ENCODE measurements around the gene DRAP1. TPM values are rescaled to one million over a fixed set of nuclear protein-coding genes. Genes with fewer than 3 reads are reported as not detected.

Gene DRAP1, protein sequence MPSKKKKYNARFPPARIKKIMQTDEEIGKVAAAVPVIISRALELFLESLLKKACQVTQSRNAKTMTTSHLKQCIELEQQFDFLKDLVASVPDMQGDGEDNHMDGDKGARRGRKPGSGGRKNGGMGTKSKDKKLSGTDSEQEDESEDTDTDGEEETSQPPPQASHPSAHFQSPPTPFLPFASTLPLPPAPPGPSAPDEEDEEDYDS
- 158 to 325 TPM (median 225 TPM) in 5 replicates for total RNA-seq (2022; extraction: Qiagen RNA extraction; ENCODE audit: low read depth)

DNA sequence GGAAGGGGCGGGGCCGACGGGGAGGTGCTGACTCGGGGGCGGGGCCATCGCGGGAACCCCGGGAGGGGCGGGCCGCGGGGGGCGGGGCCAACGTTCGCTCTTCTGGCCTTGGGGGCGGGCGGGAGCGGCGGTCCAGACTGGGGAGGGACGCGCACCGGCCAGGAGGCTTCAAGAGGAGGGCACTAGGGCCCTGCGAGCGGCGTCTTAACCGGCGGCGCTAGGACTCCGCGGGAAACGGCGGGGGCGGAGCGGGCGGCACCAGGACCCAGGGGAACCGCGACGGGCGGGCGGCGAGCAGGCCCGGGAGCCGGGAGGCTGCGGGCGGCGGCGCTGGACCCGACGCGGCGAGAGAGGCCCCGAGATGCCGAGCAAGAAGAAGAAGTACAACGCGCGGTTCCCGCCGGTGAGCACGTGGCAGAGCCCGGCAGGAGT is at the start of gene DRAP1:
Gene DRAP1, plus strand, starts transcription at position 286 of the 432 bp plus-strand sequence. Its CDS starts 76 bp downstream, at position 362.

DNA sequence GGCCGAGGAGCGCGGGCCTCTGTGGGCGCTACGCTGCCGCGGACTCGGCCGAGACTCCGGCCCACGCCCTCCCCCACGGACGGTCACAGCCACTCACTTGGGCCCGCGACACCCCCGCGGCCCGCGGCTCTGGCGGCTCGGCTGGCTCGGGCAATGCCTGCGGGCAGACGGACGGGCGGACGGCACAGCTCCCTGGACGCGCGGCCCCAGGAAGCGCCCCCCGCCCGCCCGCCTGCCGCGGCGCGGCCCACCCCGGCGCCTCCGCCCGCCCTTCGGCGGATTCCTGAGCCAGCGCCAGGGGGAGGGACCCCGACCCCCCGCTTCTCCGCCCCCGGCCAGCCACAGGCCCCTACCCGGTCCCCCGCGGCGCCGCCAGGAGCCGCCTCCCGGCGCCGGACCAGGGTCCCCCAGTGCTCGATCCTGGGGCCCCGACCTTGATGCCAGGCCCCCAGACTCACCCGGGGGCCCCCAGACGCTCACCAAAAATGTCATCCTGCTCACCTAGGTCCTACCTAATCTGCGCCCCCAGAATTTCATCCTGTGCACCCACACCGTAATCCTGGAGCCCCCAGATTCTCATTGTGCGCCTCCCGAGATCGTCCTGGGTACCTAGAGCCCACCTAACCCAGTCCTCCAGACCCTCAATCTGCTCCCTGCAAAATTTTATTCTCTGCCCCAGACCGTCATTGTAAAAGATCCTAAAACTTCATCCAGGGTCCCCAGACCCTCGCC is 46.5 kb upstream of the DRAP1 start, which contains the start of gene EFEMP2:
Gene EFEMP2, minus strand, starts transcription at position 215 of the 732 bp plus-strand sequence. CDS start 446 bp downstream, outside the sequence.

DNA sequence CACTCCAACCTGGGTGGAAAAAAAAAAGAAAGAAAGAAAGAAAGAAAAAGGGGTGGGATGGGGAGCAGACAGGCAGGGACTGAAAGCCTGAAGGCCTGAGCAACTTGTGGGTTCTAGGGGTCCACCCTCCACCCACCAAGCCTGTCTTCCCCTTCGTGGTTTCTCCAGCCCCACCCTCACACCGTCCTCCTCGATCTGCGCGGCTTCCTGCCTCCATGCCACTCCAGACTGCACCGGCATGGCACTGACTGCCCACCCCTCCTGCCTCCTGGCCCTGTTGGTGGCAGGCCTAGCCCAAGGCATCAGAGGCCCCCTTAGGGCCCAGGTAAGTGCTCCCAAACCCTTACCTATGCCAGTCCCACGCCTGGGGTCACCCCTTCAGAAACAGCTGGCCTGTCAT is 39.6 kb upstream of the DRAP1 start, which contains the start of gene CTSW:
Gene CTSW, plus strand, starts transcription at position 221 of the 400 bp plus-strand sequence. Its CDS starts 18 bp downstream, at position 239.

DNA sequence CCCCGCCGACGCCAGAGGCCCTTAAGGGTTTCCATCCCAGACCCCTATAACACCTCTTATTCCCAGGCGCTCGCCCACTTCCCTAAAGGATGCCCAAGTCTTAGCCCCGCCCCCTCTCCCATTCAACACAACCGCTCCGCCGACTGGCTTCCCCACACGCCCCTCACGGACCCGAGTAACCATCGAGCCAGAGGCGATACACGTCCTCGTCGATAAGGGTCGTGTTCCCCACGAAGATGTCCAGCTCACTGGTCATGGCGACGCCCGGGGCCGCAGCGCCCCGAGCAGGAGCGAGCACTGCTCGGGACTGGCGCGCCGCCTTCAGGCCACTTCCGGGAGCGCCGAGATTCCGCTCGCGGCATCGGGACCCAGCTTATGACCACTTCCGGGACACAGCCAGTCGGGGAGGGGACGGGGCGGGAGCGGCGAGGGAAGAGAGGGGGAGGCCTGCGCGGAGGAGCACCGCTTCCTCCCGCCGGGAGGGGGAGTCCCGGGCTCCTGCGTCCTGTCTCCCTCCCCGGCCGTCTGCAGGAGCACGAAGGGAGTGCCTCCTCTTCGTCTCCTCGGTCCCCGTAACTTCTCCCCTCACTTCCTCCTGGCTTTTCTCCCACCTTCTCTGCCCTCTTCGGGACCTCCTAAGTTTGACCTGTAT is 30.9 kb upstream of the DRAP1 start, which contains the start of gene FIBP:
Gene FIBP, minus strand, starts transcription at position 309 of the 652 bp plus-strand sequence. Its CDS starts 53 bp downstream, at position 256.

DNA sequence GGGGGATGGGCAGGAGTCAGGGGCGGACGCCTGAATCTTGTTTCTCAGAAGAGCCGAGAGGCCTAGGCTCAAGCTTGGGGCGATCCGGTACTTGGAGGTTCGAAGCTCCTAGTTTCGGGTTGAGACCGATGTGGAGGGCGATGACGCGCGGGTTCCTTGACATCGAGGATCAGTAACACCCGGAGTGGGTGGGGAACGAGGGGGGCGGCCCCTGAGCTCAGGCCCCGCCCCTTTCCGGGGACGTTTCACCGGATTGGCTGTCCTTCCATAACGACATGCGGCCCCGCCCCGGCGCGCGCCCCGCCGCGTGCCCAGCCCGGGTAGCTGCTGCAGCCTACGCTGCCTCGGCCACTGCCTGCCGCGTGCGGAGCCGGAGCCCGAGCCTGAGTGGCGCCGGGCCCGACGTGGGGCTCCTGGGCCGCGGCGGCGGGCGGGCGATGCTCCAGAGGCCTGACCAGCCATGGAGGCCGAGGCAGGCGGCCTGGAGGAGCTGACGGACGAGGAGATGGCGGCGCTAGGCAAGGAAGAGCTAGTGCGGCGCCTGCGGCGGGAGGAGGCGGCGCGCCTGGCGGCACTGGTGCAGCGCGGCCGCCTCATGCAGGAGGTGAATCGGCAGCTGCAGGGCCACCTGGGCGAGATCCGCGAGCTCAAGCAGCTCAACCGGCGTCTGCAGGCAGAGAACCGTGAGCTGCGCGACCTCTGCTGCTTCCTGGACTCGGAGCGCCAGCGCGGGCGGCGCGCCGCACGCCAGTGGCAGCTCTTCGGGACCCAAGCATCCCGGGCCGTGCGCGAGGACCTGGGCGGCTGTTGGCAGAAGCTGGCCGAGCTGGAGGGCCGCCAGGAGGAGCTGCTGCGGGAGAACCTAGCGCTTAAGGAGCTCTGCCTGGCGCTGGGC is 28.7 kb upstream of the DRAP1 start, which contains the start of gene CCDC85B:
Gene CCDC85B, plus strand, starts transcription at position 350 of the 895 bp plus-strand sequence. Its CDS starts 111 bp downstream, at position 461.

DNA sequence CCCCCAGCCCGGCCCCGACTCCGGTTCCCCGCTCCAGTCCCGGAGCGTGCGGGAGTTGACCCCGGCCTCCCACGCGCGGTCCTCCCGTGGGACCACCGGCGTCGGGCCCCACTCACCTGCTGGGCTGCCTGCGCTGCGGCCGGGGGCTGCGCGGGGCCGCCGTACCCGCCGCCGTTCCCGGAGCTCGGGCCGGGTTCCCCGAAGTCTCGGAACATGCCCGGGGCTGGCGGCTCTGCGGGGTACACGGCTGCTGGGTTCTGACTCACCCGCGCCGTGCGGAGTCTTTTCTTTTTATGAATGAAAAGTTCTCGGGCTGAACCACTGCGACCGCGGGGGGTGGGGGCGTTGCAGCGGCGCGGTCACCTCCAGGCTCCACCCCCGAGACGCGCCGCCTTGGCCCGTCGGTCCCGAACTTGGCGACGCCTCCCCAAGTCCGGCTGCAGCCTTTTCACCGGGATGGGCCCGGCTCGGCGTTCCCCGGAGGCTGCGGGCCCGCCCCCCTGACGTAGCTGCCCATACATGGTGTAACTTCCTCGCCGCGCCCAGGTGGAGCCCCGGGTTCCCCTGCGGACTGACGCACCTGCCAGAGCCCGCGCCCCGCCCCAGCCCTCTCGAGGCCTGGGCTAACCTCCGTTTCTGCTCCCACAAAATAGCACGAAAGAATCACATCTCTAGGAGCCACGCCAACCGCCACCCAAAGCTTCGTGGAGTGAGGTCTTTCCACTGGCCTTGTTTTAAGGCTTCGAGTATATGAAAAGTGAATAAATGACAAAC is 18.9 kb upstream of the DRAP1 start, which contains the start of gene FOSL1:
Gene FOSL1, minus strand, starts transcription at position 264 of the 774 bp plus-strand sequence. Its CDS starts 49 bp downstream, at position 215.

DNA sequence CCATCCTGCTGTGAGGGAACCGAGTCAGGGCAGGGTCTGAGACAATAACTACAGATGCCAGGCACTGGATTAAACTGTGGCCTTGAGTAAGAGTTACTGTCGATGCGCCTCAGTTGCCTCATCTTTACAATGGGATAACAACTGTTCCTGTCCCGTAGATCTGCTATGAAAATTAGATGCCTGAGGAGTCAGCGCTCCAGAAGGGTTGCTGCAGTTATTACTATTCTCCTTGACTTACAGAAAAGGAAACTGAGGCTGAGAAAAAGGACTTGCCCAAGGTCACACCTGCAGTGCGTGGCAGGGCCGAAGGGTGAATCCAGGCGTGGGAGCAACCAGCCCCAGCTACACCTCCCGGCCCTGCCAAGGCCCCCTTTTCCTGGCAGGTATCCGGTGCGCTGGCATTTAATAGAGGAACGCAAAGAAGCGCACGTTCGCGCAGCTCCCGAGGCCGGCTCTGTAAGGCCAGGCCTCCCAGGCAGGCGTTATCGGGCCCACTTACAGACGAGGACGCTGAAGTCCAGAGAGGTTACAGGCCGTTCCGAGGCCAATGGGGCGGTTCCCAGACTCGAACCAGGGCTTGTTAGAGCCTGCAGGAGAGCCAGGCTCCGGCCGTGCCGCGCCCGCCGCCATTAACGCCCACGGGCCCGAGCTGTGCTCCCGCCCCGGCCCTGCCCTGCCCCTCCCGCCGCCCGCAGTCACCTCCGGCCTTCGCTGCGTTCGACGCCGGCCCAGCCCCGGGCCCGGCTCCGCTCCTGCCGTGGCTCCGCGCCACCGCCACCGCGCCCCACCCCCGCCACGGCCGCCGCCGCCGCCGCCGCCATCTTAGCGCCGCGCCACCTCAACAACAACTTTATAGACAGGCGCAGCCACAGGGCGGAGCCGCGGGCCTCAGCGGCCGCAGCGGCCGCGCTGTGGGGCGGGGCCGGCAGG is 750 bp upstream of the DRAP1 start, which contains the start of gene C11orf68:
Gene C11orf68, minus strand, starts transcription at position 852 of the 930 bp plus-strand sequence. Its CDS starts 31 bp downstream, at position 821.

DNA sequence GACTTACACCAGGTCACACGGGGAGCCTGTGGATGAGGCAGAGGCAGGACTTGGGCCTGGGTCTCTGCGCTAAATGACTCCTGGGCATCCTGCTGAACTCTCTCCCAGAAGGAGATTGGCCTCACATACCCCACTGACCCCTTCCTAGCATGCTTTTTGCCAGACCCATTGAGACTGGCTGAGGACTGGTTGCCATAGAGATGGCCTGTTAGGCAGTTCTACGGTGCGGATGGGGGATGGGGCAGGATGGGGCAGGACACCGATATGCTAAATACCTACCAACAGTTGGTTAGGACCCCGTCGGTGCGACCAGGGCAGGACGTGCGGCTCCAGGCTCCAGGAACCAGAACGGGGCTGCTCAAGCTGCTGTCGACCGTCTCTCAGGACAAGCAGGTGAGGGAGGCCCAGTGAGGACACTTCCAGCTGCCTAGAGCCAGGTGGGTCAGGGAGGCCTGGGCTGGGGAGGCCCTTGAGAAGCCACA is 26.2 kb downstream of the DRAP1 start, which contains the start of gene TSGA10IP:
Gene TSGA10IP, plus strand, starts transcription at position 51 of the 482 bp plus-strand sequence. Its CDS starts 196 bp downstream, at position 247.

DNA sequence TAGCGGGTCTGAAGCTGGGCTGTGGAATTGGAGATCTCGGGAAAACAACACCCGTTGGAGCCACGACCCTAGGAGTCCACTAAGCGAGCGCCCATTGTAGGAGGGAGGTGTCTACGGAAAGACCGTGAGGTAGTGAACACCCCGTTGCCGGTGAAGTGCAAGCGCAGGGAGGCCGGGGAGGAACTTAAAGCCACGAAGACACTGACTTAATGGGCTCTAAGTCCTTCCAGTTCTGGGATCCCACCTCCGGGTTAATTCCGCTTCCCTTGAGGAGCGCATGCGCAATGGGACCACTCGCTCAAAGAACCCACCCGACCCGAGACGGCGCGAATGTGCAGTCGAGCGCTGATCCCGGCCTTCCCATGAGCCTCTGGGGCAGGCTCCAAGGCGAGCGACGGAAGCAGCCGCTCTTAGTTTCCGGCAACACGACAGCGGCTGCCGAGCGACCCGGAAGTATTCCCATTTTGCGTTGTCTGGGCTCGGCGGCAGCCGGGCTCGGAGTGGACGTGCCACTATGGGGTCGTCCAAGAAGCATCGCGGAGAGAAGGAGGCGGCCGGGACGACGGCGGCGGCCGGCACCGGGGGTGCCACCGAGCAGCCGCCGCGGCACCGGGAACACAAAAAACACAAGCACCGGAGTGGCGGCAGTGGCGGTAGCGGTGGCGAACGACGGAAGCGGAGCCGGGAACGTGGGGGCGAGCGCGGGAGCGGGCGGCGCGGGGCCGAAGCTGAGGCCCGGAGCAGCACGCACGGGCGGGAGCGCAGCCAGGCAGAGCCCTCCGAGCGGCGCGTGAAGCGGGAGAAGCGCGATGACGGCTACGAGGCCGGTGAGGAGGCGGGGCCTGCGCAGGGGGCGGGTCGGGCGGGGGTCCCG is 42.3 kb downstream of the DRAP1 start, which contains the start of gene SART1:
Gene SART1, plus strand, starts transcription at position 468 of the 874 bp plus-strand sequence. Its CDS starts 47 bp downstream, at position 515.

Other genes starting within 250 kb of the DRAP1 start
- 35.6 to 53.4 TPM (median 50.5 TPM) in 5 replicates for gene KAT5, start 207.2 kb upstream of the DRAP1 start, total RNA-seq (2022; extraction: Qiagen RNA extraction; ENCODE audit: low read depth)
- 23.0 to 58.3 TPM (median 43.6 TPM) in 5 replicates for gene RNASEH2C, start 198.6 kb upstream of the DRAP1 start, total RNA-seq (2022; extraction: Qiagen RNA extraction; ENCODE audit: low read depth)
- 6.0 to 13.9 TPM (median 11.2 TPM) in 5 replicates for gene AP5B1, start 138.4 kb upstream of the DRAP1 start, total RNA-seq (2022; extraction: Qiagen RNA extraction; ENCODE audit: low read depth)
- 0.08 to 0.15 TPM (median 0.09 TPM) in 3 of 5 replicates, not detected in the others for gene OVOL1, start 132.4 kb upstream of the DRAP1 start, total RNA-seq (2022; extraction: Qiagen RNA extraction; ENCODE audit: low read depth)
- not detected in 5 replicates for gene SNX32, start 85.5 kb upstream of the DRAP1 start, total RNA-seq (2022; extraction: Qiagen RNA extraction; ENCODE audit: low read depth)
- 1,889 to 2,400 TPM (median 2,225 TPM) in 5 replicates for gene CFL1, start 61.2 kb upstream of the DRAP1 start, total RNA-seq (2022; extraction: Qiagen RNA extraction; ENCODE audit: low read depth)
- 23.9 to 43.5 TPM (median 31.9 TPM) in 5 replicates for gene MUS81, start 59.0 kb upstream of the DRAP1 start, total RNA-seq (2022; extraction: Qiagen RNA extraction; ENCODE audit: low read depth)
- 0.92 to 1.8 TPM (median 1.4 TPM) in 5 replicates for gene EFEMP2, start 46.6 kb upstream of the DRAP1 start, total RNA-seq (2022; extraction: Qiagen RNA extraction; ENCODE audit: low read depth)
- gene CTSW, start 39.6 kb upstream of the DRAP1 start, total RNA-seq (2022; extraction: Qiagen RNA extraction; ENCODE audit: low read depth), result 0.20 TPM in 1 of 5 replicates, not detected in the others
- 62.6 to 93.4 TPM (median 84.9 TPM) in 5 replicates for gene FIBP, start 31.0 kb upstream of the DRAP1 start, total RNA-seq (2022; extraction: Qiagen RNA extraction; ENCODE audit: low read depth)
- gene CCDC85B, start 28.8 kb upstream of the DRAP1 start, total RNA-seq (2022; extraction: Qiagen RNA extraction; ENCODE audit: low read depth), result 20.0 to 52.5 TPM (median 49.0 TPM) in 5 replicates
- gene FOSL1, start 19.0 kb upstream of the DRAP1 start, total RNA-seq (2022; extraction: Qiagen RNA extraction; ENCODE audit: low read depth), result 132 to 214 TPM (median 155 TPM) in 5 replicates
- gene C11orf68, start 364 bp upstream of the DRAP1 start, total RNA-seq (2022; extraction: Qiagen RNA extraction; ENCODE audit: low read depth), result 27.1 to 54.3 TPM (median 50.1 TPM) in 5 replicates
- gene TSGA10IP, start 26.1 kb downstream of the DRAP1 start, total RNA-seq (2022; extraction: Qiagen RNA extraction; ENCODE audit: low read depth), result not detected in 5 replicates
- 43.2 to 70.5 TPM (median 61.2 TPM) in 5 replicates for gene SART1, start 42.3 kb downstream of the DRAP1 start, total RNA-seq (2022; extraction: Qiagen RNA extraction; ENCODE audit: low read depth)
- gene EIF1AD, start 82.7 kb downstream of the DRAP1 start, total RNA-seq (2022; extraction: Qiagen RNA extraction; ENCODE audit: low read depth), result 36.9 to 46.3 TPM (median 39.5 TPM) in 5 replicates
- gene BANF1, start 83.1 kb downstream of the DRAP1 start, total RNA-seq (2022; extraction: Qiagen RNA extraction; ENCODE audit: low read depth), result 370 to 493 TPM (median 487 TPM) in 5 replicates
- not detected in 5 replicates for gene CST6, start 92.6 kb downstream of the DRAP1 start, total RNA-seq (2022; extraction: Qiagen RNA extraction; ENCODE audit: low read depth)
- gene CATSPER1, start 107.1 kb downstream of the DRAP1 start, total RNA-seq (2022; extraction: Qiagen RNA extraction; ENCODE audit: low read depth), result 1.2 to 2.4 TPM (median 2.1 TPM) in 5 replicates
- gene GAL3ST3, start 129.7 kb downstream of the DRAP1 start, total RNA-seq (2022; extraction: Qiagen RNA extraction; ENCODE audit: low read depth), result not detected in 5 replicates
- 166 to 198 TPM (median 173 TPM) in 5 replicates for gene SF3B2, start 132.9 kb downstream of the DRAP1 start, total RNA-seq (2022; extraction: Qiagen RNA extraction; ENCODE audit: low read depth)
- gene PACS1, start 150.8 kb downstream of the DRAP1 start, total RNA-seq (2022; extraction: Qiagen RNA extraction; ENCODE audit: low read depth), result 54.8 to 98.9 TPM (median 79.2 TPM) in 5 replicates